ENCODE data around the gene ACTL6B. TPM values are rescaled to one million over a fixed set of nuclear protein-coding genes. Genes with fewer than 3 reads are reported as not detected.

Gene ACTL6B
- polyA plus RNA-seq, 1 donor (not counting 4 experiments of a cell fraction or from before 2014, with no cell fraction given), result not detected

DNA sequence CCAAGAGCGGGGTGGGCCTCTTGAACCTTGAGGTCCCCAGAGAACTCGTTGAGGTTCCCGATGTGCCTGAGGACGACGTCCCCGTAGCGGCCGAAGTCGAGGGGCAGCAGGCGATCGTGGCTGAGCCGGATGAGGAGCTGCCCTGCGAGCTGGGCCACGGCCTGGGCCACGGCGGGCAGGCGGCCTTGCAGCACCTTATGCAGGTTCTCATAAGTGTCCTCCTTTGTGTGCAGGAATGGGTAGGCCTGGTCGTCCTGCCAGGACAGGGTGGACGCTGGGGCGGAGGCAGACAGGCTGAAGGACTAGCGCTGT, 29.1 kb downstream of the ACTL6B start:
- Histone ChIP-seq H3K27ac (ENCODE audit: control insufficient read depth, insufficient read depth, low read length) (no peak overlapping the region), H3K9ac (ENCODE audit: control insufficient read depth, extremely low read depth, insufficient read depth, low read length) (no peak overlapping the region), H3K9me1 (ENCODE audit: control insufficient read depth, extremely low read depth, insufficient read depth, low read length) (no peaks in the 10 kb centered on the region), H3K36me3 (ENCODE audit: control insufficient read depth in 2 of 2, extremely low read depth in 1 of 2, insufficient read depth in 2 of 2, low read length in 2 of 2) (no peaks in the 10 kb centered on the region), H3K4me1 (ENCODE audit: control insufficient read depth, extremely low read depth, insufficient read depth, low read length) (peaks cover 7% of the 10 kb centered on the region), H2AFZ (ENCODE audit: control insufficient read depth, low read length) (no peak overlapping the region), H3K79me2 (ENCODE audit: control insufficient read depth, insufficient read depth, low read length) (no peaks in the 10 kb centered on the region), H3K9me3 (ENCODE audit: control insufficient read depth, low read depth, low read length) (no peaks in the 10 kb centered on the region), H3K27me3 (ENCODE audit: control insufficient read depth, extremely low read depth, insufficient read depth, low read length) (no peaks in the 10 kb centered on the region), H3K4me2 (ENCODE audit: control insufficient read depth, extremely low read depth, insufficient read depth, low read depth, low read length) (peak overlapping the region; percentile 66), H4K20me1 (ENCODE audit: control insufficient read depth, extremely low read depth, insufficient read depth, low read length) (no peaks in the 10 kb centered on the region), H3K4me3 (ENCODE audit: control insufficient read depth in 2 of 3, extremely low read depth in 1 of 3, insufficient read depth in 2 of 3, low read depth in 1 of 3, low read length in 3 of 3) (peak overlapping the region in 1 of 3 experiments; percentile 33)
- FAIRE-seq (no peak), DNase-seq (ENCODE audit: low read depth, low spot score) (no peak)
- dilution Hi-C loops (cut with MboI; ENCODE audit: extremely low pct_ligation_motif_present, low sequenced_read_pairs), result no loop called here
- TF ChIP-seq EZH2 (IDR thresholded peaks at IDR 0.05; ENCODE audit: low read length) (no peak), CTCF (optimal IDR thresholded peaks at IDR 0.05 in 1 of 3, IDR thresholded peaks at IDR 0.05 in 1 of 3, conservative IDR thresholded peaks at IDR 0.05 in 1 of 3; ENCODE audit: extremely low read depth in 1 of 3, insufficient read depth in 2 of 3, low read length in 3 of 3) (no peak)

GRCh38 chr7:100626530-100627237, 29.6 kb downstream of the ACTL6B start:
- TF ChIP-seq EZH2 (IDR thresholded peaks at IDR 0.05; ENCODE audit: low read length) (no peak), CTCF (optimal IDR thresholded peaks at IDR 0.05 in 1 of 3, IDR thresholded peaks at IDR 0.05 in 1 of 3, conservative IDR thresholded peaks at IDR 0.05 in 1 of 3; ENCODE audit: extremely low read depth in 1 of 3, insufficient read depth in 2 of 3, low read length in 3 of 3) (no peak)
- peak overlapping the region; percentile 69 for H3K4me2 ChIP-seq (ENCODE audit: control insufficient read depth, extremely low read depth, insufficient read depth, low read depth, low read length)
- no peaks in the 10 kb centered on the region for H3K79me2 ChIP-seq (ENCODE audit: control insufficient read depth, insufficient read depth, low read length)
- H2AFZ ChIP-seq (ENCODE audit: control insufficient read depth, low read length), result peak overlapping the region; percentile 73
- H3K9me3 ChIP-seq (ENCODE audit: control insufficient read depth, low read depth, low read length), result no peaks in the 10 kb centered on the region
- peak overlapping the region; percentile 33 to 49 (median 38) for H3K4me3 ChIP-seq (ENCODE audit: control insufficient read depth in 2 of 3, extremely low read depth in 1 of 3, insufficient read depth in 2 of 3, low read depth in 1 of 3, low read length in 3 of 3)
- no peaks in the 10 kb centered on the region for H4K20me1 ChIP-seq (ENCODE audit: control insufficient read depth, extremely low read depth, insufficient read depth, low read length)
- no peaks in the 10 kb centered on the region for H3K36me3 ChIP-seq (ENCODE audit: control insufficient read depth in 2 of 2, extremely low read depth in 1 of 2, insufficient read depth in 2 of 2, low read length in 2 of 2)
- FAIRE-seq (no peak), DNase-seq (ENCODE audit: low read depth, low spot score) (peak; percentile 48)
- dilution Hi-C loops (cut with MboI; ENCODE audit: extremely low pct_ligation_motif_present, low sequenced_read_pairs), result no loop called here
- peaks cover 7% of the 10 kb centered on the region for H3K4me1 ChIP-seq (ENCODE audit: control insufficient read depth, extremely low read depth, insufficient read depth, low read length)
- no peaks in the 10 kb centered on the region for H3K27me3 ChIP-seq (ENCODE audit: control insufficient read depth, extremely low read depth, insufficient read depth, low read length)
- no peak overlapping the region for H3K9ac ChIP-seq (ENCODE audit: control insufficient read depth, extremely low read depth, insufficient read depth, low read length)
- no peaks in the 10 kb centered on the region for H3K9me1 ChIP-seq (ENCODE audit: control insufficient read depth, extremely low read depth, insufficient read depth, low read length)
- H3K27ac ChIP-seq (ENCODE audit: control insufficient read depth, insufficient read depth, low read length), result no peak overlapping the region
